Endothelial cell of umbilical vein (primary cell): ENCODE measurements around the gene SSRP1. TPM values are rescaled to one million over a fixed set of nuclear protein-coding genes. Genes with fewer than 3 reads are reported as not detected.

Source experiments
- BruUV-seq: library from RNA; stranded (reverse); fragments of 400-500 nt; replicated peaks from 2 replicates; lab custom pipeline; 2021; lab: Mats Ljungman, UMichigan
- CTCF ChIA-PET: fragments of 300-600, 350-600 bp; sonication (Branson Sonifier 250); formaldehyde crosslinking; loops from one replicate; lab custom pipeline; 2021; ENCODE audit warnings: antibody characterized with exemption, inconsistent platforms; lab: Charles Lee
- POLR2A ChIA-PET: fragments of 300-600, 350-600 bp; sonication (Branson Sonifier 250); formaldehyde crosslinking; loops from one replicate; lab custom pipeline; 2021; ENCODE audit warnings: antibody characterized with exemption, inconsistent platforms; lab: Charles Lee
- DNase-seq: peaks from one replicate; pipeline ENCODE4 v3.0.0-alpha.2; 2011; ENCODE audit warnings: low read depth, low spot score
- FAIRE-seq: peaks from 2 replicates; lab custom pipeline; 2011; peaks lifted over from hg19 to GRCh38; lab: Jason Lieb, UNC
- H2AFZ ChIP-seq: 2 replicates; pipeline ENCODE4 v1.6.0; 2012; ENCODE audit warnings: low read depth, low read length, control low read depth, inconsistent platforms
- H3K27ac ChIP-seq: 2 replicates; pipeline ENCODE4 v1.5.1; 2011; ENCODE audit warnings: low read depth, mild to moderate bottlenecking, control low read depth, low read length, moderate library complexity; ENCODE audit not compliant: insufficient read depth
- H3K27me3 ChIP-seq, 2 experiments: 2 replicates each; pipeline versions ENCODE4 v1.6.0 to v1.6.1; 2011; ENCODE audit warnings: low read length in 2 of 2, mixed read lengths in 1 of 2; ENCODE audit not compliant: control insufficient read depth in 2 of 2, insufficient read depth in 2 of 2
- H3K36me3 ChIP-seq, 2 experiments: 2 replicates in 1 of 2; 3 replicates in 1 of 2; pipeline ENCODE4 v1.5.1; 2011; ENCODE audit warnings: low read length in 2 of 2, mild to moderate bottlenecking in 1 of 2, moderate library complexity in 1 of 2; ENCODE audit not compliant: control insufficient read depth in 2 of 2, insufficient read depth in 2 of 2; ENCODE audit errors: extremely low read depth in 1 of 2
- H3K4me1 ChIP-seq: 3 replicates; pipeline ENCODE4 v1.5.1; 2011; ENCODE audit warnings: mild to moderate bottlenecking, low read length; ENCODE audit not compliant: control insufficient read depth, insufficient read depth; ENCODE audit errors: extremely low read depth
- H3K4me2 ChIP-seq: 2 replicates; pipeline ENCODE4 v1.6.1; 2011; ENCODE audit warnings: low read length, control low read depth, mixed read lengths; ENCODE audit not compliant: insufficient read depth
- H3K4me3 ChIP-seq, 3 experiments: fragments of 200-600 bp in 1 of 3; sonication (generic), shearing (Covaris generic) in 1 of 3; replicated peaks in 1 of 3; 2 replicates each; pipeline ENCODE4 v1.5.1; 2011 to 2016; ENCODE audit warnings: control low read depth in 3 of 3, low read length in 3 of 3, mild to moderate bottlenecking in 2 of 3, inconsistent platforms in 1 of 3, low read depth in 1 of 3, moderate library complexity in 1 of 3; ENCODE audit not compliant: insufficient read depth in 1 of 3
- H3K79me2 ChIP-seq: 2 replicates; pipeline ENCODE4 v1.6.0; 2012; ENCODE audit warnings: low read length, inconsistent platforms; ENCODE audit not compliant: control insufficient read depth, insufficient read depth
- H3K9ac ChIP-seq: replicated peaks from 2 replicates; pipeline ENCODE3; 2011; ENCODE audit warnings: low read length, control low read depth; ENCODE audit not compliant: insufficient read depth; ENCODE audit errors: extremely low read depth
- H3K9me1 ChIP-seq: replicated peaks from 3 replicates; pipeline ENCODE4 v1.6.0; 2011; ENCODE audit warnings: mild to moderate bottlenecking, low read length; ENCODE audit not compliant: control insufficient read depth, insufficient read depth; ENCODE audit errors: extremely low read depth
- H3K9me3 ChIP-seq: replicated peaks from 2 replicates; pipeline ENCODE4 v1.5.1; 2012; ENCODE audit warnings: low read length, inconsistent platforms; ENCODE audit not compliant: control insufficient read depth, insufficient read depth
- H4K20me1 ChIP-seq: replicated peaks from 2 replicates; pipeline ENCODE3; 2011; ENCODE audit warnings: mild to moderate bottlenecking, low read length; ENCODE audit not compliant: control insufficient read depth, insufficient read depth; ENCODE audit errors: extremely low read depth
- FOS ChIP-seq: IDR thresholded peaks from 2 replicates; pipeline ENCODE4 v1.6.1; 2011; ENCODE audit warnings: mild to moderate bottlenecking, low read length, moderate library complexity, borderline replicate concordance; ENCODE audit not compliant: insufficient read depth
- JUN ChIP-seq: IDR thresholded peaks from 2 replicates; pipeline ENCODE4 v1.6.1; 2011; ENCODE audit warnings: borderline replicate concordance, low read depth; ENCODE audit not compliant: insufficient read length, insufficient read depth
- MAX ChIP-seq: IDR thresholded peaks from 2 replicates; pipeline ENCODE4 v1.6.1; 2011; ENCODE audit not compliant: insufficient read depth, insufficient read length
- POLR2A ChIP-seq: IDR thresholded peaks from 2 replicates; pipeline ENCODE4 v1.6.1; 2012; ENCODE audit warnings: low read depth, mild to moderate bottlenecking, control low read depth, low read length
- POLR2AphosphoS5 ChIP-seq: IDR thresholded peaks from 2 replicates; pipeline ENCODE4 v1.6.1; 2012; ENCODE audit warnings: low read depth, mild to moderate bottlenecking, control low read depth, low read length, moderate library complexity; ENCODE audit not compliant: insufficient read depth
- dilution Hi-C: fragments of 300-500 bp; cut with MboI; formaldehyde crosslinking; loops from one replicate; pipeline ENCODE4 v1.15.0; 2019; ENCODE audit warnings: low sequenced_read_pairs; ENCODE audit not compliant: extremely low pct_ligation_motif_present
- intact Hi-C: fragments of 100-400 bp; cut with micrococcal nuclease; formaldehyde crosslinking; loops from one replicate; pipeline ENCODE4 v1.10.0; 2022
- polyA plus RNA-seq, 4 experiments: library from polyadenylated mRNA; depleted of rRNA in 3 of 4; stranded (reverse) in 3 of 4; unstranded in 1 of 4; fragments of >200 nt; gene quantifications; 2 replicates each; pipeline versions ENCODE4 v1.2.1 to v1.2.3, GENCODE V29; 2011 to 2012; ENCODE audit warnings: missing spikeins in 1 of 4
- total RNA-seq: library from RNA; stranded (reverse); gene quantifications from 2 replicates; pipeline ENCODE4 v1.2.3, GENCODE V29; 2021

SSRP1 gene
- total and polyA plus RNA-seq, 2 donors (not counting 3 experiments of a cell fraction or from before 2014, with no cell fraction given) = 130 to 146 TPM

- Histone ChIP-seq H3K4me1 (peaks cover 37% of the 10 kb centered on the region), H3K9me1 (no peaks in the 10 kb centered on the region), H3K4me3 (peak overlapping the region; percentile 58 to 86 (median 63)), H3K9ac (peak overlapping the region; percentile 86), H3K79me2 (peaks cover 17% of the 10 kb centered on the region), H3K9me3 (no peaks in the 10 kb centered on the region), H2AFZ (peak overlapping the region; percentile 32), H4K20me1 (no peaks in the 10 kb centered on the region), H3K4me2 (peak overlapping the region; percentile 74), H3K27ac (peak overlapping the region; percentile 32), H3K27me3 (no peaks in the 10 kb centered on the region), H3K36me3 (peaks cover 13 to 25% of the 10 kb centered on the region in 2 experiments)
- DNase-seq (peak; percentile 51), FAIRE-seq (no peak)
- intact Hi-C loops (loop anchor here (2.0 kb wide), 2 partner anchors 36 to 46 kb away; no protein-coding TSS in a partner anchor), dilution Hi-C loops (no loop called here)
- TF ChIP-seq POLR2AphosphoS5 (peak; percentile 28), FOS (no peak), MAX (no peak), POLR2A (peak; percentile 36), JUN (no peak)
- ChIA-PET CTCF (interaction anchor here (0.9 to 4.0 kb wide), 6 partner anchors 9 to 483 kb away, joined by 3 to 37 read pairs (median 6); partner anchors contain the start of gene SSRP1), POLR2A (interaction anchor here (0.6 to 3.4 kb wide), 2 partner anchors 13 to 75 kb away, joined by 3 to 23 read pairs; no protein-coding TSS in a partner anchor)
- no TSS peak for BruUV-seq
Observed at GRCh38 chr11:57324154-57324885, 11.4 kb downstream of the SSRP1 start.

GRCh38 chr11:57323855-57324153 lies 11.9 kb downstream of the SSRP1 start:
- TSS peak; percentile 4 for BruUV-seq
- Histone ChIP-seq H2AFZ (no peak overlapping the region), H3K79me2 (peaks cover 17% of the 10 kb centered on the region), H3K9me3 (no peaks in the 10 kb centered on the region), H3K4me1 (peaks cover 37% of the 10 kb centered on the region), H4K20me1 (no peaks in the 10 kb centered on the region), H3K27me3 (no peaks in the 10 kb centered on the region), H3K9ac (peak overlapping the region; percentile 70), H3K27ac (peak overlapping the region; percentile 32), H3K4me2 (peak overlapping the region; percentile 74), H3K36me3 (peaks cover 8 to 25% of the 10 kb centered on the region in 2 experiments), H3K9me1 (no peaks in the 10 kb centered on the region), H3K4me3 (peak overlapping the region; percentile 58 to 86 (median 63))
- dilution Hi-C loops = no loop called here
- no peak for DNase-seq
- POLR2A ChIA-PET = interaction anchor here (0.6 to 3.4 kb wide), 2 partner anchors 12 to 76 kb away, joined by 3 to 23 read pairs; no protein-coding TSS in a partner anchor
- no peak for FAIRE-seq
- no peak for TF ChIP-seq FOS
- CTCF ChIA-PET = interaction anchor here (0.9 to 4.0 kb wide), 5 partner anchors 9 to 483 kb away, joined by 3 to 37 read pairs (median 6); partner anchors contain the start of gene SSRP1
- intact Hi-C loops = loop anchor here (2.0 kb wide), 2 partner anchors 35 to 45 kb away; no protein-coding TSS in a partner anchor
